ENCODE results near the gene DOC2B.

The DOC2B gene

GRCh38 chr17:165939-166338 is 15.5 kb downstream of the DOC2B start:
- no peak overlapping the region for H3K4me3 ChIP-seq (ENCODE audit: low read depth, low read length)
- TF ChIP-seq CTCF (IDR thresholded peaks at IDR 0.05; ENCODE audit: insufficient read depth, low read depth, low read length, missing control alignments): no peak
- DNase-seq (ENCODE audit: low read depth): no peak

GRCh38 chr17:164303-165235 is 16.9 kb downstream of the DOC2B start:
- peak; percentile 55 for TF ChIP-seq CTCF (IDR thresholded peaks at IDR 0.05; ENCODE audit: insufficient read depth, low read depth, low read length, missing control alignments)
- DNase-seq (ENCODE audit: low read depth): peak; percentile 44
- H3K4me3 ChIP-seq (ENCODE audit: low read depth, low read length): no peak overlapping the region

- peak; percentile 36 for TF ChIP-seq CTCF (IDR thresholded peaks at IDR 0.05; ENCODE audit: insufficient read depth, low read depth, low read length, missing control alignments)
- H3K4me3 ChIP-seq (ENCODE audit: low read depth, low read length): no peak overlapping the region
- DNase-seq (ENCODE audit: low read depth): peak; percentile 16
Measured at GRCh38 chr17:163514-164098, 17.8 kb downstream of the DOC2B start.

- TF ChIP-seq CTCF (IDR thresholded peaks at IDR 0.05; ENCODE audit: insufficient read depth, low read depth, low read length, missing control alignments): no peak
- no peak overlapping the region for H3K4me3 ChIP-seq (ENCODE audit: low read depth, low read length)
- DNase-seq (ENCODE audit: low read depth): no peak
Measured at GRCh38 chr17:162689-163088, 18.8 kb downstream of the DOC2B start.

DNA sequence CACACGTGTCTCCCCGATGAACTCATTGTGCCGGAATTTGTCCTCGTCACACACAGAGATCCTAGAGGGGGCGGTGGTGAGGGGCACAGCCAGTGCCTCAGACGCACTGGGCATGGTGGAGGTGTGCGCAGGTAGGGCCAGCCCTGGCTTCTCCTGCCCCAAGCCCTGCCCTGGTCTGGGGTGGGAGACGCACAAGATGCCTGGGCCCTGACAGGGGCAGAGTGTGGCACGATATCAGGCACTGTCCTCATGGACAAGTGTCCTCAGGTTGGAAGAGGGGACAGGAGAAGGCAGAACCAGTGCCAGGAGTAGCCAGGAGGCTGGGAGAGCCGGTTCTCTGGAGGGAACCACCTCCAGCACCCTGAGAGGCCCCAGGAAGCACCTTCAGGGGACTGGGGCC is 20.0 kb downstream of the DOC2B start:
- H3K4me3 ChIP-seq (ENCODE audit: low read depth, low read length): no peak overlapping the region
- TF ChIP-seq CTCF (IDR thresholded peaks at IDR 0.05; ENCODE audit: insufficient read depth, low read depth, low read length, missing control alignments): no peak

DNA sequence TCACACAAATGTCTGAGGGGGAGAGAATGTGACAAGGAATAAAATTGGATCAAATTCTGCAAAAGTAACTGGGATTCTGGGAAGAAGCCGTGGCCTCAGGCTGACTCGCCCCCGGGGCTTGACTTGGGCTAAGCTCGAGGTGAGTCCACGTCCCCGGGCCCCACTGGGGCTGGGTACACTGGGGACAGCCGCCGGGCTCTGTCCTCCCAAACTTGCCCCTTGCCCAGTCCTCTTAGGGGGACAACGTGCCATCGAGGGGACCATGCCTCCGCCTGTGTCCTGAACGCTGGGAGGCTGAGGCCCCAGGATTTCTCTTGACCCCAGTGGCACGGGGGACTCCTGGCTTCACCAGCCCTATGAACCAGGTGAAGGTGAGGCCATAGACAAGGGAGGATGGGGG is 21.1 kb downstream of the DOC2B start:
- H3K4me3 ChIP-seq (ENCODE audit: low read depth, low read length): no peak overlapping the region
- TF ChIP-seq CTCF (IDR thresholded peaks at IDR 0.05; ENCODE audit: insufficient read depth, low read depth, low read length, missing control alignments): no peak
- no peak for DNase-seq (ENCODE audit: low read depth)

More for the DNA sequence above, 20.0 kb downstream of the DOC2B start:
- no peak for DNase-seq (ENCODE audit: low read depth)

All from GM12865 (cell line).